HG03521 (cell line): ENCODE measurements around the gene PLD4.

Experiments used
- ATAC-seq: cut with Tn5 transposase; IDR thresholded peaks from one replicate; pipeline ENCODE4 v1.9.1; 2021; ENCODE audit warnings: mild to moderate bottlenecking, moderate library complexity; ENCODE audit not compliant: unreplicated experiment

Gene PLD4

DNA sequence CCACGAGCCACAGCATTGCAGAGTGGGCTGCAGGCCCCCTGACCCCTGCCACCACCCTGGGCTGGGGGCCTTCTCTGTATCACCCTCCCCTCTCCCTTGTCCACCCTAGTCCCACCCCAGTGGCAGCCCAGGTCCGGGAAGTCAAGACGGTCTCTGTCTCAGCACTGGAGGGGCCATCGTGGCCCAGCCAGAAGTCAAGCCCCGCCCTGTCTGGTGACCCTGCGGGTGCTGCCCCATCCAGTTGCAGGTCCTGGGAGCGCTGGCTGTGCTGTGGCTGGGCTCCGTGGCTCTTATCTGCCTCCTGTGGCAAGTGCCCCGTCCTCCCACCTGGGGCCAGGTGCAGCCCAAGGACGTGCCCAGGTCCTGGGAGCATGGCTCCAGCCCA, 2.7 kb downstream of the PLD4 start:
- ATAC-seq = no peak

DNA sequence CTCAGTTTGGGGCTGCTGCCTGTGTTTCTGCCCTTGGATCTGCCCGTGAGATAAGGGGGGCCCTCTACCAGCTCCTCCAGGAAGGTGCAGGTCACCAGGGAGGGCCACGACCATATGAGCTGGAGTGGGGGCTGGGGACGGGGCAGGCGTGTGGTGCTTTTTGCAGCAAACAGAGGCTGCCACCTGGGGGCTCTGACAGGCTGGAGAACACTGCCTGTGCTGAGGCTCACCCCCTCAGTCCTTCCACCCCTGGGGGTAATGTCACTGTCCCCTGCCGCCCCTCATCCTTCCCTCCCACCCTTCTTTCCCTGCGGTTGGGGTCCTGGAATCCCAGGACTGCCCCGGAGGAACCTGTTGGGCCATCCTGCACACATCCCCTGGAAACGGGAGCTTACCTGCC, 3.2 kb downstream of the PLD4 start:
- ATAC-seq = no peak

DNA sequence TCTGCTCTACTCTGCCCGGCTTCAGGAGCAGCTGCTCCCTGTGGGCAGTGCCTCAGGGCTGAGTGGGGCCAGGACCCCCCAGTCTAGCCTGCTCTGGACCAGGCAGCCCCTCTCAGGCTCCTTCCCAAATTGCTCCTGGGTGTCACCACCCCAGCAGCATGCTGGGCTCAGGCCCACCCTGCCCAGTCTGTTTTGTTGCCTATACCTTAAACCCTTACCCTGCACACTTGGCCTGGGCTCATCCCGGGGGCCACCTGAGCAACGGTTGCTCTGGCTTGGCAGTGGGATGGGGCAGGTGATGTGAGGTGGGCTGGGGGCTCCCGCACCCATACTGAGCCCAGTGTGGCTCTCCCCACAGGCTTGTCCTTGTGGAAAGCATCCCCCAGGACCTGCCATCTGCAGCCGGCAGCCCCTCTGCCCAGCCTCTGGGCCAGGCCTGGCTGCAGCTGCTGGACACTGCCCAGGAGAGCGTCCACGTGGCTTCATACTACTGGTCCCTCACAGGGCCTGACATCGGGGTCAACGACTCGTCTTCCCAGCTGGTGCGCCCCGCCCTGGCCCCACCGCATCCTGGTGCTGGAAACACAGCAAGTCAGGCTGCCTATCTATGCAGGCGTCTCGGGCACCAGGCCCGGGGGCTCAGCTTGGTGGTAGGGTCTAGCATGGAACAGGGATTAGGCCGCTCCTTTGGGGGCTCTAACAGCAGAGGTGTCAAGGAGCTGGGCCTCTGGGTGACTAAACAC, 3.9 kb downstream of the PLD4 start:
- no peak for ATAC-seq

DNA sequence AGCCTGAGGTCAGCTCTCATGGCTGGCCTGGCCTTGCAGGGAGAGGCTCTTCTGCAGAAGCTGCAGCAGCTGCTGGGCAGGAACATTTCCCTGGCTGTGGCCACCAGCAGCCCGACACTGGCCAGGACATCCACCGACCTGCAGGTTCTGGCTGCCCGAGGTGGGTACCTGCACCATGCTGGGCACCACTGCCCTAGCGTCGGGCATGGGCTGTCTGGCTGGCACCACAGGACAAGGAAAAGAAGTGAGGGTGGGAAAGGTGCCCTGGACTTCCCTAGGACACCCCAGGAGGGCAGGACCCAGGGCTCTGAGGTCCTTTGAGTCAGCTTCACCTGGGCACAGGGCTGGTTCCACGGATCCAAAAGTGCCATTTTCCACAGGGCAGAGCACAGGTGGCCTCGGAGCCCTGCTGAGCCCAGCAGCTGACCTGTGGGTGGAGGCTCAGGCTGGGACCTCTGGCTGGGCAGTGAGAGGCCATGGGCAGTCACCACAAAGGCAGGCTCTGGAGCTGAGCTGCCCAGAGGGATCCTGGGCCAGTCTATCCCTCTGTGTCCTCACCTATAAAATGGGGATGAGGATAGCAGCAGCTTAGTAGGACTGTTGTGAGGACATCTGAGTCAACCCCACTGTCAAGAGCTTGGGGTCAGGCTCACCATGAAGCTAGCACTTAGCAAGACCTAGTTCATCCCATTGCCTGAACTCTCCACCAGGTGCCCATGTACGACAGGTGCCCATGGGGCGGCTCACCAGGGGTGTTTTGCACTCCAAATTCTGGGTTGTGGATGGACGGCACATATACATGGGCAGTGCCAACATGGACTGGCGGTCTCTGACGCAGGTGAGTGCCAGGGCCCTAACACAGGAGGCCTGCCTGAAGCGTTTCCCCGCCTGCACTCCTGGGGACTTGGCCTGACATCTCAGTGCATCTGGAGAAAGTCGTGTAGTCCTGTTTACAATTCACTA, 4.9 kb downstream of the PLD4 start:
- ATAC-seq = no peak

DNA sequence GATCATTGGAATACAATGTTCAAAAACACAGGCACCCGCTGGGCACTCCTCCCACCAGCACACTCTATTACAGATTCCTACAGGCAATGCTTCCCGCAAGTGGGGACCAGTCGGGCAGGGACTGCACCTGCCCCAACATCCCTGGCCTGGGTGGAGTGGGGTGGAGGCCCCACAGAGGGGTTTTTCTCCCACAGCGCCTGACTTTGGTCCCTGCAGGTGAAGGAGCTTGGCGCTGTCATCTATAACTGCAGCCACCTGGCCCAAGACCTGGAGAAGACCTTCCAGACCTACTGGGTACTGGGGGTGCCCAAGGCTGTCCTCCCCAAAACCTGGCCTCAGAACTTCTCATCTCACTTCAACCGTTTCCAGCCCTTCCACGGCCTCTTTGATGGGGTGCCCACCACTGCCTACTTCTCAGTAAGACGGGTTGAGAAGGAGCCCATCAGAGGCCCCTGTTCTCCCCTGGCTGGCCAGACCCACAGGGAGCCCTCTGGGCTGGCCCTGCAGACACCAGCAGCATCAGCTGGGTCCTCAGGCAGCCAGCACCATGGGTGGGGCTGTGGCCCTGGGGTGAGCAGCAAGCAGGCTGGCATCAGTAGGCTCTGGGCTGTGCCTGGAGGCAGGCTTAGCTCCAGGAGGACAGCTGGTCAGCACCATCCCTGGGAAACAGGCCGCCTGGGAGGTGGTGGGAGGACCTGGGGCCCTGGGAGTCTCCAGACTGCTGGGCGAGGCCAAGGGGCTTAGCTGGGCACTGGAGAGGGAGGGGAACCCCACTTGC, 6.0 kb downstream of the PLD4 start:
- ATAC-seq = no peak

DNA sequence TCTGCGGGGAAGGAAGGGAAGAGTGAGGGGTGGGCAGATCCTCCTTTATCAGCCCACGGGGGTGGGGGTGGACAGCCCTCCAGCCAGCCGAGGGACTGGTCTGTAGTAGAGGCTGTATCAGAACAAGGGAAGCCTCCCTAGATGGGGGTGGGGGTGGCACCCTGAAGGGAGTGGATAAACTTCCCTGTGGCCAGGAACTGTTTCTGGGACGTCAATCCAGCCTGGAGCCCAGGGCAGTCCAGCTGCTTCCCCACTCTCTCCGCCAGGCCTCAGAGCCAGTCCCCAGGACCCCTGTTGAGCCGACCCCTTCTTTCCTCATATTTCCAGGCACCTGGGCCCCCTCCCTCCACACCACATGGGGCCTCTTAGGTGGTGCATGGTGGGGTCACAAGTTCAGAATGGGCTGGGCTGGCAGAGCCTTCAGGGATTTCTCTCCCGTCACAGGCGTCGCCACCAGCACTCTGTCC, 6.7 kb downstream of the PLD4 start:
- no peak for ATAC-seq

DNA sequence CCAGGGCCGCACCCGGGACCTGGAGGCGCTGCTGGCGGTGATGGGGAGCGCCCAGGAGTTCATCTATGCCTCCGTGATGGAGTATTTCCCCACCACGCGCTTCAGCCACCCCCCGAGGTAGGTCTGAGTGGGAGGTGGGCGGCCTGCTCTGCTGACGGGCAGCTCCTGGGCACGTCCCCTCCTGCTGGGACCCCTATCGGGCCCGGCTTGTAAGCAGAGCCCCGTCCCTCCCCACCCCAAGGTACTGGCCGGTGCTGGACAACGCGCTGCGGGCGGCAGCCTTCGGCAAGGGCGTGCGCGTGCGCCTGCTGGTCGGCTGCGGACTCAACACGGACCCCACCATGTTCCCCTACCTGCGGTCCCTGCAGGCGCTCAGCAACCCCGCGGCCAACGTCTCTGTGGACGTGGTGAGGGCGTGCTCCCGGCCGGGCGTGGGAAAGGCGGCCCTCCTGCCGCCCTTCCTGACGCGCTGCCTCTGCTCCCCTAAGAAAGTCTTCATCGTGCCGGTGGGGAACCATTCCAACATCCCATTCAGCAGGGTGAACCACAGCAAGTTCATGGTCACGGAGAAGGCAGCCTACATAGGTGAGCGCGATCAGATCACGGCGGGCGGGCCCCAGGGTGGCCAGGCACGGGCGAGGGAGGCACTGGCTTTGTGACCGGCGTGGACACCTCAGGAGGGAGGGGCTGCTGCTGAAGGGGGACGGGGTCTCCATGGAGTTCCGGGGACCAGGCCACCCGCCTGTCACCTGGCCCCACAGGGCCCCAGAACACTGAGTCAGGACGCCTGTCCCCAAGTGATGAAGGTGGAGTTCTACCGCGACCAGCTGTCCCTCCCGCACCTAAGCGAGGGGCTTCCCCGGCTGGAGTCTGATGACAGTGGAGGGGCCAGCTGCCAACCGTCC, 7.3 kb downstream of the PLD4 start:
- no peak for ATAC-seq

DNA sequence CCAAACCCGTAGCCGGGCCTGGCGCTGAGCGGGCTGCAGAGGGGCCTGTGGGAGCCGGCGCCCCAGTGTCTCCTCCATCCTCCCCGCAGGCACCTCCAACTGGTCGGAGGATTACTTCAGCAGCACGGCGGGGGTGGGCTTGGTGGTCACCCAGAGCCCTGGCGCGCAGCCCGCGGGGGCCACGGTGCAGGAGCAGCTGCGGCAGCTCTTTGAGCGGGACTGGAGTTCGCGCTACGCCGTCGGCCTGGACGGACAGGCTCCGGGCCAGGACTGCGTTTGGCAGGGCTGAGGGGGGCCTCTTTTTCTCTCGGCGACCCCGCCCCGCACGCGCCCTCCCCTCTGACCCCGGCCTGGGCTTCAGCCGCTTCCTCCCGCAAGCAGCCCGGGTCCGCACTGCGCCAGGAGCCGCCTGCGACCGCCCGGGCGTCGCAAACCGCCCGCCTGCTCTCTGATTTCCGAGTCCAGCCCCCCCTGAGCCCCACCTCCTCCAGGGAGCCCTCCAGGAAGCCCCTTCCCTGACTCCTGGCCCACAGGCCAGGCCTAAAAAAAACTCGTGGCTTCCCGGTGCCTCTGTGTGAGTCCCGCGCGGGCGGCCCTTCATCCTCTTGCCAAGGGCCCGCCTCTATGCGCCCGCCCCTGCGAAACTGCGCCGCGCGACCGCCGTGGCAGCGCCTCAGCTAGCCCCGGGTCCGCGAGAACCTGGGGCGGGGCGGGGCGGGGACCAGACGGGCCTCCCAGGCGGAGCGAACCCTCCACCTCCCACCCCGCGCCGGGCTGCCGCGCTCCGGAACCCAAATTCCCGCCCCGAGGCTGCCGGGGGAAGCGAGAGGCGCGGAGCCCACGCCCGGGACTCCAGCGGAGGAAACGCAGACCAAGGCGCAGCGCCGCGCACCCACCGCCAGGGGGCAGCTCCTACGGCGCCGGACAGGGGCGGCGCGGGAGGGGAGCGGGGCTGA, 8.3 kb downstream of the PLD4 start:
- ATAC-seq = no peak

DNA sequence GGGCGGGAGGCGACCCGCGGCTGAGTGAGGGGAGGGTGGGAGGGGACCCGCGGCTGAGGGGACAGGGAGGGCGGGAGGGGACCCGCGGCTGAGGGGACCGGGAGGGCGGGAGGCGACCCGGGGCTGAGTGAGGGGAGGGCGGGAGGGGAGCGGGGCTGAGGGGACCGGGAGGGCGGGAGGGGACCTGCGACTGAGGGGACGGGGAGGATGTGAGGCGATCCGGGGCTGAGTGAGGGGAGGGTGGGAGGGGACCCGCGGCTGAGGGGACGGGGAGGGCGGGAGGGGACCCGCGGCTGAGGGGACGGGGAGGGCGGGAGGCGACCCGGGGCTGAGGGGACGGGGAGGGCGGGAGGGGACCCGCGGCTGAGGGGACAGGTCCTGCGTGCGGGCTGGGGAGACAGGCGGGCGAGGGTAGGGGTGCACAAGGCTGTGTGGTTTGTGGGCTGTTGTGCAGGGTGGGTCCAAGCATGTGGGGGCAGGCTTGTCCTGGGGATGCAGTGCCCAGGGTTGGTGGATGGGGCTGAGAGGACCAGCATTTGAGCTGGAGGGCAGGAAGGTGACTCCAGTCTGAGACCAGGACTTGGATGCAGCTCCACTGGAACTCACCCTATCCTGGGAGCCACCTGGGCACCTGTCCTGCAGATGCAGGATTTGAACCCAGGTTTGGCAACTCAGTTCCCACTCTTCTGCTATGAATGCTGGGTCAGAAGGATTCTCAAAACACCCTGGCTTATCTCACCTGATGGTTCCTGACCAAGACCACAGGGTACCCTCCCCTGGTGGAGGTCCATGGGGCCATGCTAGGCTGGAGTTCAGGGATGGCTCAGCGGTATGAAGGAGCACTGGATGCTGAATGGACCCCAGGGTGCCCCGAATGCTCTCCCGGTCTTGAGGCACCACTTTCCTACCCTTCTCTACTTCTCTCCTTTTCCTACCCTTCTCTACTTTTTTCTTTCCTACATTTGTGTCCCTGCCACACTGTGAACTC, 9.4 kb downstream of the PLD4 start:
- no peak for ATAC-seq

DNA sequence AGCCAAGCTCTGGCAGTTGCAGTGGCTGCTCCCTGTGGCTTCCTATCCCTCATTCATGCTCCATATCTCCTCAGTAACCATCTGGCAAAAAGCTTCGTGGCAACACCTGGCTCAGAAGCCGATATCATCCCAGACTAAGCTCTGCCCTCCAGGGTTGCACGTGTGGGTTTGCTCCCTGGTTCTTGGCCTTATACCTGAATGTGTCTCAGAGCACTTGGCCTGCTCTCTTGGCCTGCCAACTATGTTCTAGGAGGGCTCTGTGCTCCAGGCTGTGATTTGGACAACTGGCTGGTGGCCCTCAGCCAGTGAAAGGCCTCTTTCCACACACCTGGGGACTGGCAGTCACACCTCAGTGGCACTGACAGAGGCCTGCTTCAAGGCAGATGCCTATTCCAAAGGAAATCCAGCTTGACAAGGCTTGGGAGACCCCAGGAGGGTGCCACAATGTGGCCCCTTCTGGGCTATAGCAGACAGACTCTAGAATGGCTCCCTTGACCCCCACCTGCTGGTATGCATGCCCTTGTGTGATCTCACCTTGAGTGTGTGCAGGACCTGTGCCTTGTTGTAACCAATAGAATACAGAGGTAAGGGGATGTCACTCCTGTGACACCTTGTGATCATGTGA, 10.5 kb downstream of the PLD4 start:
- no peak for ATAC-seq

DNA sequence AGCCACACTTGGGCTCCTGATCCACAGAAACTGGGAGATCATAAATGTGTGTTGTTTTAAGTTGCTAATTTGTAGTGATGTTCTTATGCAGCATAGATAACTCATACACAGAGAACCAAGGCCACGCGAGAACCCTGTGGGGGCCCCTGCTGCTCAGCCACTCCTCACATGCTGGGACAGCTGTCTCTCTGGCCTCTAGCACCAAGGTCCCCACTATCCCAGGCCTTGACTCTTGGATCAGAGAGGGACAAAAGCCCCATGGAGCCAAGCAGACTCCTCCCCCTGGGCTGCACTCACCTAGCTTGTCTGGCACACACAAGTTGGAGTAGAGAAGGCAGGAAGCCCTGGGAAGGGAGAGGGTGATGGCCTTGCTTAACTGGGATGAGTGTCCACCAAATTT, 11.3 kb downstream of the PLD4 start:
- ATAC-seq = no peak

DNA sequence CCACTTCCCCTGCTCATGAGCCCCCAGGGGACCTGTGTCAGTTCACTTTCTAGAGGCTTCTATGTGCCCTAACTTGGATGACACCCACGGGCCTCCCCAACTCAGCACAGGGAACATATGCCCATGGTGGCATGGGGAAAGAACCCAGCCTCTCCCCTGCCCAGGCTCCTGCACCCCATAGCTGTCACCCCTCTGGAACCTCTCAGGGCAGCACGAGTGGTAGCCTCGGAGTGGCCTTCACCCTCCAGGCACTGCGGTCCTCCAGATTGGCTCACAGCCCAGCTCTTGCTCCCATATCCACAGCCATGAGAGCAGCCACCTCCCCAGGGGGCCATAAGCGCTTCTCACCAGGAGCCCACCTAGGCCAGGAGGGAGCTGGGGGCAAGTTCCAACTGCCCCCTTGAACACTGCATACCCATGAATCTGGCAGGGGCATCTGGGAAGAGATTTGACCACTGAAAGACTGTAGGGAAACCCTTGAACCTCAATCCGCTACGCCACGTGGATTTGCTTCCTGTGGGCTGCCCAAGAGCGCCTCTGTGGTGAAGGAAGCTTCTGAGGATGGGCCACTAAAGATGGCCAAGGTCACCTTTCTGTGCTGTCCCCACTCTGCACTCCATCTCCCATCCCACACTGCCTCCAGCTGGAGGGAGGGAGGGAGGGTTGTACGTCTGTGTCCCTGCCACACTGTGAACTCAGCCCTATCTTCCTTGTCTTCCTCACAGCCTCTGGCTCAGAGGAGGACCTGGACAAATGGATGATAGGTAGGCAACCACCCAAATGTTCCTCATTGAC, 11.9 kb downstream of the PLD4 start:
- ATAC-seq = no peak

DNA sequence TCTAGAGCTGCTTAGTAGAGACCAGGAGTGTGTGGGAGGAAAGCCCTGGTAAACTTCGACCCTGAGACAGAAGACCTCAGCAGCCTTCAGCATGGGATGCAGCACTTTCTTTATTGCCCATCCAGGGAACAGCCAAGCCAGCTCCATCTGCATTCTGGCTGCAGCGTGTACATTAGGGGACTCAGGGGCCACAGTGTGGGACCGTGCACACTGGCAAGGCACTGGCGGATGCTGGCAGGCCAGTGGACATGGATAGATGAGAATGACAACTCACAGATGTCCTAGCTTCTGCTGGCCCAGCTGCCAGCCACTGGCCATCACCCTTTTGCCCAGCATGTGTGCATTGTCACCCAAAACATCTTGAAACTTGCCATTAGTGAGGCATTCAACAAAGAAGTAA, 12.5 kb downstream of the PLD4 start:
- no peak for ATAC-seq

DNA sequence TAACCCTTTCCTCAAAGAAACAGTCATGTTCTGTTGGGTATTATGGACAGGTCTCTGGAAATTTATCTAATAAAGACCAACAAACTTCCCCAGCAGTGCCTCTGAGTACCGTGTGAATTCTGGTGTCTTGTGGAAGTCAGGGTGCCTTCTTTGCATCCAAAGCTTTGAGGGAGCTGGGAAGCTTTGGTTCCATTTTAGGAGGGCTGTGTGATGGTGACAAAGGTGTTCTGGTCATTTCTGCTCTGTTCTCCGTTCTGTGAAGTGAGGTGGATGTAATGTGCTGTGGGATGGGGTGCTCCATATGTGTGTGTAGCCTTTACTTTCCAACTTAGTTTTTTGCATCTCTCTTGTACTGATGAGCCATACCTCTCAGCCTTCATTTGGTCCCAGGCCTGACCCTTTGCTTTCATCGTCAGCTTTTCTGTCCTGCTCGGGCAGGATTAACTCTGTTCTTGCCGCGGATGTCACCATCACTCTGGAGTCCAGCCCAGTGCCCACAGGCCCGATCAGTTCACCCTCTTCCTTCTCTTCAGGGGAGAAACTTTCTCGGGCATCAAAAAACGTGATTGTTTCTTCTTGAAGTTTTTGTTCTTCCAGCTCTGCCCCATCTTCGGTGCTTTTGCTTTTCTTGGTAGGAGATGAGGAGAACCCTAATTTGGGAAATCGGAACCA, 13.2 kb downstream of the PLD4 start:
- no peak for ATAC-seq

DNA sequence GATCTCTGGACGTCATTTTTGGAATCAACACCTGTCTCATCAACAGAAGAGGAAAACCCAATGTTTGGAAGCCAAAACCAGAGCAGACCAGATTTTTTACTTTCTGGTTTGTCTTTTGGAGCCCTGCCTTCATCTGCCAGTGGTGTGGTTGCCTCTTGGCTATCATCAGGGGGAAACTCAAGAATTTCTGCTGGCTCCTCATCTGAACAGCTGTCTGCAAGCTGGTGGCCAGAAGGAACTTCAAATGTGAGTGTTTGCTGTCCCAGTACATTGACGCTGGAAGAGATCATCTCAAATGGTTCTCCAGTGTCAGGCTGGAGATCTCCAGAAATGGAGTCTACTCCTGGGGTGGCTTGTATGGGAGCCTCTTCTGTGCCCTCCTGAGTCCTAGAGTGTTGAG, 13.8 kb downstream of the PLD4 start:
- ATAC-seq = no peak

DNA sequence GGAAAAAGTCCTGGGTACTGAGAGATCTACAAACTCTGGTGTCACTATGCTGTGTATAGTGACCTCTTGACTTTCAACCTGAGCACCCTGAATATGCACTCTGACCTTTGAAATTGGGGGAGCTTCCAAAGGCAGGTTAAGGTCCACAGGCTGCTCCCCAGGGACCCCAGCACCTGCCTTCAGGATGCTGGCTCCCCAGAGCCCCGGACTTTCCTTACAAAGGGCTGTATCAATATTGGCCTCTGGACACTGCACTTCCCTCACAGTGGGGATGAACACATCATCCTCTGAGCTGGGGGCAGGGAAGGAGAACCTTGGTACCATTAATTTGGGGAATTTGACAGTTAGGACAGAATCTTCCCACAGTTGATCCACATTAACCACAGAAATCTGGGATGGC, 14.3 kb downstream of the PLD4 start:
- ATAC-seq = no peak
